Measurements from ENCODE around the gene PCDH12.
"Not testable (repeated sequence)": the region's sequence is repeated elsewhere in the genome, so short reads cannot be mapped to it uniquely, and the experiment has no call there.

The PCDH12 gene

DNA sequence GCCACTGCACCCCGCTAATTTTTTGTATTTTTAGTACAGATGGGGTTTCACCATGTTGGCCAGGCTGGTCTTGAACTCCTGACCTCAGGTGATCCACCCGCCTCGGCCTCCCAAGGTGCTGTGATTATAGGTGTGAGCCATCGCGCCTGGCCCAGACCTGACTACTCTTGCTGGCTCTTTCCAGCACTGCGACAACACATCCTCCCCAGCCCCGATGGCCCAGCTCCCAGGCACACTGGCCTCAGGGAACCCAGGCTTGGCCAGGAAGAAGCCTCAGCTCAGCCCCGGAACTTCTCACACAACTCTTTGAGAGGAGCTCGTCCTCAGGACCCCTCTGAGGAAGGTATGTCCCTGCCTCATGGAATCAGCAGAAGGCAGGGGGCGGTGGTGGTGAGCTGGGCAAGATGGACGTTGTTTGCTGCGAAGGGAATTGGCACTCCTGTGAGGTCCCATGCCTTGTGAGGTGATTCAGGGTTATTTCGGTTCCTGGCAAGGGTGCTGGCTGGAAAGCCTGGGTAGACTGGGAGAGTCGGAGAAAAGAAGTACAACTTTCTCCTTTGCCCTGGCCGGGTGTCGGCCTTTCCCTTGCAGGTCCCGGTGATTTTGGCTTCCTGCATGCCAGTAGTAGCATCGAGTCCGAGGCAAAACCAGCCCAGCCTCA lies 28.5 kb downstream of the PCDH12 start:
- Histone ChIP-seq H3K27me3 (ENCODE audit: insufficient read depth, low read length) (no peaks in the 10 kb centered on the region), H3K9me3 (ENCODE audit: insufficient read depth, low read depth, low read length) (no peaks in the 10 kb centered on the region), H3K36me3 (ENCODE audit: insufficient read depth, low read depth, low read length) (peaks cover 91% of the 10 kb centered on the region), H3K27ac (ENCODE audit: low read length) (no peak overlapping the region), H3K9ac (ENCODE audit: low read depth, low read length) (no peak overlapping the region), H3K4me3 (ENCODE audit: low read length) (no peak overlapping the region), H3K4me1 (ENCODE audit: insufficient read depth, low read length) (no peaks in the 10 kb centered on the region)

DNA sequence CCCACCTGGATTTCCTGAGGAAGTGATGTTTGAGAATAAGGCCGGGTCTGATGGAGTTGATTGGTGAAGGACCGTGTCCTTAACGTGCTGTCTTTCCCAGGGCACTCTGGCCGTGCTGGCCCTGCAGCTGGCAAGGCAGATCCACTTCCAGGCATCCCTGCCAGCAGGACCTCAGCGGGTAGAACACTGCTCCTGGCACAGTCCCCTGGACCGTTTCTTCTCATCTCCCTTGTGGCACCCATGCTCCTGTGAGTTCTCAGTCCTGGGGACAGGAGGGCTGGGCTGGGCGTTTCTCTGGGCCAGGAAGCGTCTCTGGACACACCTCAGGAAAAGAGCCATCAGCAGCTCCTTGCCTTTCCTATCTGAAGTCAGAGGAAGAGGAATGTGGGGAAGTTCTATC lies 30.0 kb downstream of the PCDH12 start:
- no peaks in the 10 kb centered on the region for H3K27me3 ChIP-seq (ENCODE audit: insufficient read depth, low read length)
- H3K4me1 ChIP-seq (ENCODE audit: insufficient read depth, low read length) = 0 out of 2 replicates have a peak, but pooled peaks cover 2% of the 10 kb centered on the region
- no peak overlapping the region for H3K9ac ChIP-seq (ENCODE audit: low read depth, low read length)
- peaks cover 76% of the 10 kb centered on the region for H3K36me3 ChIP-seq (ENCODE audit: insufficient read depth, low read depth, low read length)
- no peak overlapping the region for H3K4me3 ChIP-seq (ENCODE audit: low read length)
- no peak overlapping the region for H3K27ac ChIP-seq (ENCODE audit: low read length)
- no peaks in the 10 kb centered on the region for H3K9me3 ChIP-seq (ENCODE audit: insufficient read depth, low read depth, low read length)

DNA sequence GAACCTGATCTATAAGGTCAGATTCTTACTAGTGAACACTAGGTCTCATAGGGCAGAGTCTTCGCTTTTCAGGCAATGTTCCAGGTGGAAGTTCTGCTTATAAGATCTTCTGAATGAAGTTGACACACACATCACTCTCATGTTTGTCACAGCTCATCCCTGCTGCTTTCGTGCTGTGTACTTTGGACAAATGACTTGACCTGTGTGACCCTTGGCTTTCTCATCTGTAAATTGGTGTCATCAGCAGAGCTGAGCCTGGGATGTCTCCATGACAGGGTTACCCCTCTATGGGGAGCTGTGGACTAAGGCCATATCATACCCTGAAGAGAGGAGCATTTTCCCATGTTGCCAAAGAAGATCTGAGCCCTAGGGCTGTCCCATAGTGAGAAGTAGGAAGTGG lies 31.6 kb downstream of the PCDH12 start:
- 0 out of 2 replicates have a peak, but pooled peaks cover 2% of the 10 kb centered on the region for H3K4me1 ChIP-seq (ENCODE audit: insufficient read depth, low read length)

GRCh38 chr5:141923448-141924313 lies 34.3 kb downstream of the PCDH12 start, which contains the start of gene DELE1:
TSS of gene DELE1 (plus strand) at chr5:141923871. CDS start at chr5:141923942, 71 bp downstream.
- peak within 1 kb of the TSS; percentile 87 for H3K9ac ChIP-seq (ENCODE audit: low read depth, low read length)
- peak within 1 kb of the TSS; percentile 86 for H3K4me3 ChIP-seq (ENCODE audit: low read length)
- peaks cover 35% of the 10 kb centered on the region for H3K36me3 ChIP-seq (ENCODE audit: insufficient read depth, low read depth, low read length)
- peak within 1 kb of the TSS; percentile 83 for H3K27ac ChIP-seq (ENCODE audit: low read length)
- H3K27me3 ChIP-seq (ENCODE audit: insufficient read depth, low read length) = no peaks in the 10 kb centered on the region
- no peaks in the 10 kb centered on the region for H3K9me3 ChIP-seq (ENCODE audit: insufficient read depth, low read depth, low read length)
- H3K4me1 ChIP-seq (ENCODE audit: insufficient read depth, low read length) = 0 out of 2 replicates have a peak, but pooled peaks cover 2% of the 10 kb centered on the region

More for the DNA sequence above, 31.6 kb downstream of the PCDH12 start:
- H3K27ac ChIP-seq (ENCODE audit: low read length) = no peak overlapping the region
- H3K4me3 ChIP-seq (ENCODE audit: low read length) = no peak overlapping the region
- H3K36me3 ChIP-seq (ENCODE audit: insufficient read depth, low read depth, low read length) = peaks cover 62% of the 10 kb centered on the region
- H3K9ac ChIP-seq (ENCODE audit: low read depth, low read length) = no peak overlapping the region
- no peaks in the 10 kb centered on the region for H3K9me3 ChIP-seq (ENCODE audit: insufficient read depth, low read depth, low read length)
- no peaks in the 10 kb centered on the region for H3K27me3 ChIP-seq (ENCODE audit: insufficient read depth, low read length)

GRCh38 chr5:141922827-141923447 lies 35.1 kb downstream of the PCDH12 start:
- H3K27me3 ChIP-seq (ENCODE audit: insufficient read depth, low read length); H3K4me1 ChIP-seq (ENCODE audit: insufficient read depth, low read length); H3K9me3 ChIP-seq (ENCODE audit: insufficient read depth, low read depth, low read length): not testable (repeated sequence)
- Histone ChIP-seq H3K27ac (ENCODE audit: low read length) (peak overlapping the region; percentile 83), H3K9ac (ENCODE audit: low read depth, low read length) (peak overlapping the region; percentile 87; the same call in 1 of the 2 replicates), H3K4me3 (ENCODE audit: low read length) (peak overlapping the region; percentile 86), H3K36me3 (ENCODE audit: insufficient read depth, low read depth, low read length) (peaks cover 27% of the 10 kb centered on the region)

GRCh38 chr5:141920771-141921170 lies 37.2 kb downstream of the PCDH12 start:
- Histone ChIP-seq H3K4me3 (ENCODE audit: low read length) (no peak overlapping the region), H3K27me3 (ENCODE audit: insufficient read depth, low read length) (0 out of 2 replicates have a peak, but pooled peaks cover 7% of the 10 kb centered on the region), H3K4me1 (ENCODE audit: insufficient read depth, low read length) (0 out of 2 replicates have a peak, but pooled peaks cover 2% of the 10 kb centered on the region), H3K36me3 (ENCODE audit: insufficient read depth, low read depth, low read length) (peaks cover 6% of the 10 kb centered on the region; the same call in 1 of the 2 replicates), H3K9ac (ENCODE audit: low read depth, low read length) (no peak overlapping the region), H3K9me3 (ENCODE audit: insufficient read depth, low read depth, low read length) (no peaks in the 10 kb centered on the region), H3K27ac (ENCODE audit: low read length) (no peak overlapping the region)

DNA sequence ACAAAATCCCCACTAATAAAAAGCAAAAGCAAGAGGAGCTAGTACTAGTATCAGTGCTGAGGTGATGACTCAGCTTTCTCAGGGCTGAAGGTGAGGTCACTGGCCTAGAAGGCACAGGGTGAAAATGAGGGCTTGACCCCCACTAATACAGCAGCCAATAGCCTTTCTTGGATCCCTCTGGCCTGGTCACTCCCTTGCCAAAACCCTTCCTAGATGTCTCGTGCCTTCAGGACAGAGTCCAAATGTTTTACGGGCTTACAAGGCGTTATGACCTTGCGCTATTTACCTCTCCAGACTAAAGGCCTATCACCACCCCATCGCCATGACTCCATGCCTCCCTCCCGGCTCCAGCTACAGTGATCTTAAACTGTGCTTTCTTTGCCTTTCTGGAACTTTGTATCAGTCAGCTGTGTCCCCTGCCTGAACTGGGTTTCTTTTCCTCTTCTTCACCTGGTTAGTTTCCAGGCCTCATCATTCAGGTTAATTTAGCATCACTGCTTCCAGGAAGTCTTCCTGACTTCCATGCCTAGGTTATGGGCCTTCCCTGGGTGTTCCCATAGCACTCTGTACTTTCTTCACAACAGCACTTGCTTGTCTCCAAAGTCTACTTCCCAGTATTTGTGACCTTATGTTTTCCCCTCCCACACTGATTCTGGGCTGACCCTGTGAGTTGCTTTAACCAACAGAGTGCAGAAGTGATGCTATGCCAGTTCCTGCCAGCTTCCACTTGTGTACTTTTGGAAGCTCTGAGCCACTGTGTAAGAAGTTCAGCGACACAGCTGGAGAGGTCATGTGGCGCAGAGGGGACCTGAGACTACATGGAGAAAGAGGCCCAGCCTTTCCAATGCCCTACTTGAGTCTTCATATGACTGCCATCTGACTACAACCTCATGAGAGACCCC lies 38.5 kb downstream of the PCDH12 start:
- Histone ChIP-seq H3K36me3 (ENCODE audit: insufficient read depth, low read depth, low read length) (no peaks in the 10 kb centered on the region), H3K27me3 (ENCODE audit: insufficient read depth, low read length) (peaks cover 16% of the 10 kb centered on the region), H3K4me3 (ENCODE audit: low read length) (no peak overlapping the region), H3K9me3 (ENCODE audit: insufficient read depth, low read depth, low read length) (no peaks in the 10 kb centered on the region), H3K27ac (ENCODE audit: low read length) (no peak overlapping the region), H3K9ac (ENCODE audit: low read depth, low read length) (no peak overlapping the region), H3K4me1 (ENCODE audit: insufficient read depth, low read length) (0 out of 2 replicates have a peak, but pooled peaks cover 2% of the 10 kb centered on the region)

GRCh38 chr5:141917760-141918159 lies 40.2 kb downstream of the PCDH12 start:
- peaks cover 7% of the 10 kb centered on the region; the same call in 1 of the 2 replicates for H3K4me1 ChIP-seq (ENCODE audit: insufficient read depth, low read length)
- H3K9me3 ChIP-seq (ENCODE audit: insufficient read depth, low read depth, low read length) = no peaks in the 10 kb centered on the region
- H3K9ac ChIP-seq (ENCODE audit: low read depth, low read length) = no peak overlapping the region
- no peaks in the 10 kb centered on the region for H3K36me3 ChIP-seq (ENCODE audit: insufficient read depth, low read depth, low read length)
- H3K27ac ChIP-seq (ENCODE audit: low read length) = no peak overlapping the region
- no peak overlapping the region for H3K4me3 ChIP-seq (ENCODE audit: low read length)
- H3K27me3 ChIP-seq (ENCODE audit: insufficient read depth, low read length) = peaks cover 33% of the 10 kb centered on the region

DNA sequence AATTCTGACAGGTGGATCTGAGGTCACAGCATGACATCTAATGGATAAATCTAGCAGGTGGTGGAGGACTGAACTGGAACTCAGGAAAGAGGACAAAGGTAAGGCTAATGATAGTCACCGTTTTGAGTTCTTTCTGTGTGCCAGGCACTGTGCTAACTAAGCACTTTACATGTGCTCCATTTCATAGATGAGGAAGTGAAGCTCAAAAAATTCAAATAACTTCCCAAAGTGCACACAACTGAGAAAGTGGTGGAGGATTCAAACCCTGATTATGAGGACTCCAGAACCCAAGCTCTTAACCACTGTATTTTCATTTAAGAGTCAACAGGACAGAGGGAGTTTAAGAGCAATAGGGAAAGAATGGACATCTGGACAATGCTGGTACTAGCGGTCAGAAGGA lies 41.5 kb downstream of the PCDH12 start:
- peaks cover 39% of the 10 kb centered on the region for H3K27me3 ChIP-seq (ENCODE audit: insufficient read depth, low read length)
- no peak overlapping the region for H3K4me3 ChIP-seq (ENCODE audit: low read length)
- H3K9me3 ChIP-seq (ENCODE audit: insufficient read depth, low read depth, low read length) = no peaks in the 10 kb centered on the region
- peaks cover 7% of the 10 kb centered on the region; the same call in 1 of the 2 replicates for H3K4me1 ChIP-seq (ENCODE audit: insufficient read depth, low read length)
- no peak overlapping the region for H3K9ac ChIP-seq (ENCODE audit: low read depth, low read length)
- H3K36me3 ChIP-seq (ENCODE audit: insufficient read depth, low read depth, low read length) = no peaks in the 10 kb centered on the region
- H3K27ac ChIP-seq (ENCODE audit: low read length) = no peak overlapping the region

- H3K27ac ChIP-seq (ENCODE audit: low read length) = no peak overlapping the region
- no peak overlapping the region for H3K9ac ChIP-seq (ENCODE audit: low read depth, low read length)
- H3K27me3 ChIP-seq (ENCODE audit: insufficient read depth, low read length) = peaks cover 39% of the 10 kb centered on the region
- peaks cover 7% of the 10 kb centered on the region; the same call in 1 of the 2 replicates for H3K4me1 ChIP-seq (ENCODE audit: insufficient read depth, low read length)
- no peaks in the 10 kb centered on the region for H3K9me3 ChIP-seq (ENCODE audit: insufficient read depth, low read depth, low read length)
- no peaks in the 10 kb centered on the region for H3K36me3 ChIP-seq (ENCODE audit: insufficient read depth, low read depth, low read length)
- H3K4me3 ChIP-seq (ENCODE audit: low read length) = no peak overlapping the region
Observed at GRCh38 chr5:141915881-141916336, 42.1 kb downstream of the PCDH12 start.

All from iPS-20b (cell line).